T47D (cell line): ENCODE measurements around the gene SHISA5.

Experiments
- DNase-seq, 2 experiments: peaks; one replicate each; pipeline versions ENCODE4 v3.0.0 to v3.0.0-alpha.2; 2011 to 2012; ENCODE audit warnings: low read depth in 1 of 2, low spot score in 1 of 2
- JUND ChIP-seq: IDR thresholded peaks from 2 replicates; pipeline ENCODE4 v1.6.1; 2012; ENCODE audit warnings: low read depth
- in situ Hi-C: cut with HindIII; loops from 2 replicates; pipeline ENCODE4 v1.10.0; 2016; ENCODE audit warnings: low sequenced_read_pairs, low pct_unique_long_range_greater_than_20kb

SHISA5 gene

GRCh38 chr3:48418651-48419050 is 85.3 kb downstream of the SHISA5 start:
- no peak for TF ChIP-seq JUND
- in situ Hi-C loops = no loop called here
- DNase-seq = no peak

GRCh38 chr3:48418140-48418539 is 85.8 kb downstream of the SHISA5 start:
- in situ Hi-C loops = no loop called here
- no peak for TF ChIP-seq JUND
- DNase-seq = no peak
